GM18498 (cell line): ENCODE measurements around the gene UGCG.
"Not testable (repeated sequence)": the region's sequence is repeated elsewhere in the genome, so short reads cannot be mapped to it uniquely, and the experiment has no call there.

Source experiments
- ATAC-seq: cut with Tn5 transposase; IDR thresholded peaks from one replicate; pipeline ENCODE4 v1.9.1; 2021; ENCODE audit warnings: mild to moderate bottlenecking, moderate library complexity; ENCODE audit not compliant: unreplicated experiment

UGCG gene

GRCh38 chr9:111895996-111896941 is at the start of gene UGCG:
Gene UGCG, plus strand, starts transcription at chr9:111896814. Its CDS starts 402 bp downstream, at chr9:111897216.
- ATAC-seq, result peak; percentile 82

GRCh38 chr9:111851553-111851952 is 45.1 kb upstream of the UGCG start:
- ATAC-seq, result no peak

- no peak for ATAC-seq
These were observed 44.3 kb upstream of the UGCG start for GRCh38 chr9:111852291-111852690.

DNA sequence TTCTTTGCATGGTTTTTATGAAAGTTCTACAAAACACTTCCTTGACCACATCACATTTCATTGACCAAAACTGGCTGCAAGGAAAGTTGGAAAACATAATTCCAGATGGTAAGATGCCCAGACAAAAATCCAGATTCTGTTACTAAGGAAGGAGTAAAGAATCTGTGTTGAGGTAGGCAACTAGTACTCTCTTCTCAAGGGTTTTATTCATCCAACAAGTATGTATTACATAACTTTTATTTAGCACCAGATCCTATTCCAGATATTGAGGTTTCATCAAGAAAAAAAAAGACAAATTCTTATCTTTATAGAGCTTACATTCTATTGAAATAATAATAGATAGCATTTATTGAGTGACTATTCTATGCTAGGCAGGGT is 43.2 kb upstream of the UGCG start:
- ATAC-seq, result no peak

DNA sequence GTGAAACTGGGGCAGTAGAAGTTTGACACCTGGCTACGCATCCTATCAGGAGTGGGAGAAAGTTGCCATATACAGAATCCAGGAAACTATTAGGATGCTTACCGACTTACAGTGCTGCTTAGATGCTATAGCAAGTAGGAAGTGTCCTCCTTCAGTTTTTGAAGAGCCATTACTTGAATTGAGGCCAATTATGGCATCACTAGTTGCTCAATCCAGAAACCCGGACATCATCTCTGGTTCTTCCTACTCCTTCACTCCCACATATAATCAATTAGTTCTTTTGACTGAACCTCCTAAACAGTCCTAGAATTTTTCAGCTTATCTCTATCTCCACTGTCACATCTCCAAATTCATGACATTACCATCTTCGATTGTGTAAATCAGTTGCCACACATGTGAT is 41.8 kb upstream of the UGCG start:
- ATAC-seq, result no peak

GRCh38 chr9:111857555-111858211 is 38.9 kb upstream of the UGCG start:
- no peak for ATAC-seq

- no peak for ATAC-seq
These were observed 36.2 kb upstream of the UGCG start for GRCh38 chr9:111860443-111860842.

DNA sequence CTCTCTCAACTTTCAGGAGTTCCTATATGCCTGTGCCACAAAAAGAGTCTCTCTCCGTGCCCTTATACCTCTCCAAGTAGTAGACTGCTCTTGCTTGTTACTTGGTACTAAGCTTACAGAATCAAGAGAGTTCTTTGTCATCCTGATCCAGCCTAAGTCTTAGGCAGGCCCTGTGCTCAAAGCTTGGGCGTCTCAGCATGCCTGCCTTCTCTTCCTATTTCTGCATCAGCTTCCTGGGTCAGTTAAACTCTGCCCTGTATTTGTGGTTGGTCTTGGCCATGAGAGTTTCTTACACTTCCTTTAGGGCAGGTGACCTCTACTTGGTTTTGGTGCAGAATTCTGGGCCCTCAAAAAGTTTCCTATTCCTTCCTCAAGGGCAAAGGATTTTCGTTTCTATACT is 33.0 kb upstream of the UGCG start:
- ATAC-seq, result no peak

DNA sequence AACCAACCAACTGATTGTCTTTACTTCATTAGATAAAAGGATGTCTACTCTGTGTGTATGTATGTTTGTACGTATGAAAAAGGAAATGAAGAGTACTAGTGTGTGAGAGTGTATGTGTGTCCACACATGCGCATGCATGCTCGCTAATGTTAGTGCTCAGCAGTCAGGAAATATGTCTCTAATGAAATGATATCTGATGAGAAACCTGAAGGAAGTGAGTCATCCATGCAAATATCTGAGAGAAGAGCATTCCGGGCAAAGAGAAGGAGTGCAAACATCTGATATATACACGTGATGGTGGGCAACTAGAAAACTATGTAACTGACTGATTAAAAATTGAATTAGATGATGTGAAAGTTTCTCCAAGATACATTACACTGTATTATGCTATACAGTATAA is 29.6 kb upstream of the UGCG start:
- no peak for ATAC-seq

- no peak for ATAC-seq
These were observed 28.1 kb upstream of the UGCG start for GRCh38 chr9:111868475-111868874.

- peak; percentile 45 for ATAC-seq
These were observed 25.7 kb upstream of the UGCG start for GRCh38 chr9:111870774-111871498.

- ATAC-seq, result no peak
These were observed 25.1 kb upstream of the UGCG start for GRCh38 chr9:111871499-111871855.

DNA sequence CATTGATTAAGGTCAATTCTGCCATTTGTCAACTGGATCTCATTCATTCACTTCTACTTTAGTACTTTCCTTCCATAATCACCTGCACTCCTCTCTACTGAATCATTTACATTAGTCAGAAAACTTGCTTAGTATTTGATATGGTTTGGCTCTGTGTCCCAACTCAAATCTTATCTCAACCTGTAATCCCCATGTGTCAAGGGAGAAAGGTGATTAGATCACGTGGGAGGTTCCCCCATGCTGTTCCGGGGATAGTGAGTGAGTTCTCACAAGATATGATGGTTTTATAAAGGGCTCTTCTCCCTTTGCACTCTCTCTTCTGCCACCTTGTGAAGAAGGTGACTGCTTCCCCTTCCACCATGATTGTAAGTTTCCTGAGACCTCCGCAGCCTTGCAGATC is 23.7 kb upstream of the UGCG start:
- ATAC-seq, result no peak

GRCh38 chr9:111873901-111874300 is 22.7 kb upstream of the UGCG start:
- no peak for ATAC-seq

DNA sequence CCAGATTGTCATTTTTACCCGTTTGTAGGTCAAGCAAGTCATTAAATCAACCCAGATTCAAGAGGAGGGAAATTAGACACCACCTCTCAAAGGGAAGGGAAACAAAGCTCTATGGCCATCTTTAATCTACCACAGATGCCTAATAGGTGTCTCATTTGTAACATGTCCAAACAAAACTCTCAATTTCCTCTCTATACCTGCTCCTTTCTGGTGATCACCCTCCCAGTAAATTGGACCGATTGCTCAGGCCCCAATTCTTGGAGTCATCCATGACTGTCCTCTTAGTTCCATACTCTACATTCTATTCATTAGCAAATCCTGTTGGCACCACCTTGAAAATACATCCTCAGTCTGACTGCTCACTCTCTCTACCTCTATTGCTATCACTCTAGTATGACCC is 22.1 kb upstream of the UGCG start:
- no peak for ATAC-seq

GRCh38 chr9:111875291-111875690 is 21.3 kb upstream of the UGCG start:
- not testable (repeated sequence) for ATAC-seq

DNA sequence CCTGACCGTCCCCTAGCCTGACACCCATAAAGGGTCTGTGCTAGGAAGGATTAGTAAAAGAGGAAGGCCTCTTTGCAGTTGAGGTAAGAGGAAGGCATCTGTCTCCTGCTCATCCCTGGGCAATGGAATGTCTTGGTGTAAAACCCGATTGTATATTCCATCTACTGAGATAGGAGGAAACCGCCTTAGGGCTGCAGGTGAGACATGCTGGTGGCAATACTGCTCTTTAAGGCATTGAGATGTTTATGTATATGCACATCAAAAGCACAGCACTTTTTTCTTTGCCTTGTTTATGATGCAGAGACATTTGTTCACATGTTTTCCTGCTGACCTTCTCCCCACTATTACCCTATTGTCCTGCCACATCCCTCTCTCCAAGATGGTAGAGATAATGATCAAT is 20.9 kb upstream of the UGCG start:
- ATAC-seq, result not testable (repeated sequence)

DNA sequence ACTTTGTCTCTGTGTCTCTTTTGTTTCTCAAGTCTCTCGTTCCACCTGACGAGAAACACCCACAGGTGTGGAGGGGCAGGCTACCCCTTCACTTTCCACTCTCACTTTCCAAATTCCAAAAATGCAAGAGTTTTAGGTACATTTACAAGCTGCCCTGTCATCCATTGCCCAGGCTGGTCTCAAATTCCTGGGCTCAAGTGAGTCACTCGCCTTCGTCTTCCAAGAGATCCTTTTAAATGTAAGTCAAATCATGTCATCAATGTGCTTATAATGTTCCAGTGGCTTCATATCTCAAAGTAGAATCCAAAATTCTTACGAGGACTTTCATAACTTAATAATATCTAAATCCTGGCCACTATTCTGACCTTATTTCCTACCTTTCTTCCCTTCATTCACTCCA is 20.4 kb upstream of the UGCG start:
- ATAC-seq, result no peak

GRCh38 chr9:111877420-111877819 is 19.2 kb upstream of the UGCG start:
- no peak for ATAC-seq

DNA sequence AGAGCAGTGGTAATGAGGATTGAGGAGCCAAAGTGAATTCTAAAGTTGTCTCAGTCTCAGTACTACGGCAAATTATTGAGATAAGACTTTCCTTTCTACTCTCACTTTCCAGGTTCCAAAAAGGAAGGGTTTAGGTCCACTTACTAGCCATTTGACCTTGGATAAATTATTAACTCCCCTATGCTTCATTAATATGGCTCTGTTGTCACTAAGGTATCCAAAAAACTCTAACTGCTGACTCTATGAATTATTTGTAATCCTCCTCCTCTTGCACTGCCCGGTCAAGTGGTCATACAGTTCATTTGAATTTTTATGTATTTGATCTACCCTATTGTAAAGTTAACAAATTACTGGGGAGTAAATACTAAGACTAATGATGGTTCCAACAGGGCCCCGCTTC is 17.7 kb upstream of the UGCG start:
- no peak for ATAC-seq

GRCh38 chr9:111886983-111887718 is 9.5 kb upstream of the UGCG start:
- no peak for ATAC-seq
